ENCODE results near the gene OVAAL. TPM values are rescaled to one million over a fixed set of nuclear protein-coding genes. Genes with fewer than 3 reads are reported as not detected.

The OVAAL gene
- under 0.01 TPM in 1 of 2 replicates, not detected in the other for total RNA-seq

DNA sequence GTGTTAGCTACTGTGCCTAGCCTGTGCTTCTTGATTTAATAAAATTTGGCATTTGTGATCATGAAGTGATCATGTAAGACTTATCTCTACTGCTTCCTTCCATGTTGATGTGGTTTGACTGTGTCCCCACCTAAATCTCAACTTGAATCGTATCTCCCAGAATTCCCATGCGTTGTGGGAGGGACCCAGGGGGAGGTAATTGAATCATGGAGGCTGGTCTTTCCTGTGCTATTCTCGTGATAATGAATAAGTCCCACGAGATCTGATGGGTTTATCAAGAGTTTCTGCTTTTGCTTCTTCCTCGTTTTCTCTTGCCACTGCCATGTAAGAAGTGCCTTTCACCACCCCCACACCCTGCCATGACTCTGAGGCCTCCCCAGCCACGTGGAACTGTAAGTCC is at the start of gene OVAAL:
Gene OVAAL (plus strand): TSS at position 301 of the 400 bp plus-strand sequence.

Other genes starting within 250 kb of the OVAAL start
- gene ACBD6, start 56.4 kb upstream of the OVAAL start, total RNA-seq: 34.7 and 41.7 TPM in 2 replicates
- 23.7 and 26.6 TPM in 2 replicates for gene XPR1, start 73.1 kb downstream of the OVAAL start, total RNA-seq

All from regular cardiac myocyte (primary cell).